HepG2 (cell line): ENCODE data around the gene FNBP1L. TPM values are rescaled to one million over a fixed set of nuclear protein-coding genes. Genes with fewer than 3 reads are reported as not detected.

ENCODE experiments used
- AFF4 ChIP-seq: sonication (generic); formaldehyde crosslinking; IDR thresholded peaks from 2 replicates; pipeline ENCODE4 v1.4.0; 2020; ENCODE audit warnings: missing genetic modification reagents
- ATF5 ChIP-seq: sonication (generic); formaldehyde crosslinking; IDR thresholded peaks from 2 replicates; pipeline ENCODE4 v1.4.0; 2020; ENCODE audit warnings: mild to moderate bottlenecking, low read depth, missing genetic modification reagents
- CREB1 ChIP-seq, 2 experiments: fragments of 450-650 bp in 1 of 2; IDR thresholded peaks; 2 replicates each; pipeline ENCODE4 v1.6.1; 2016 to 2017; ENCODE audit warnings: control low read depth in 1 of 2, mild to moderate bottlenecking in 1 of 2, missing compliant biosample characterization in 1 of 2, missing genetic modification characterization in 1 of 2
- EHMT2 ChIP-seq: fragments of 200-600 bp; sonication (generic); IDR thresholded peaks from 2 replicates; pipeline ENCODE4 v1.7.0; 2017; ENCODE audit warnings: antibody characterized with exemption, low read depth, low read length, borderline replicate concordance
- GLI4 ChIP-seq: sonication (generic); formaldehyde crosslinking; IDR thresholded peaks from 2 replicates; pipeline ENCODE4 v1.5.1; 2020; ENCODE audit warnings: missing genetic modification reagents, mild to moderate bottlenecking, moderate library complexity, borderline replicate concordance
- HIC2 ChIP-seq: sonication (generic); formaldehyde crosslinking; IDR thresholded peaks from 2 replicates; pipeline ENCODE4 v1.9.0; 2022; ENCODE audit warnings: low read depth, missing genetic modification reagents
- NFIC ChIP-seq: IDR thresholded peaks from 2 replicates; pipeline ENCODE4 v1.6.1; 2012; ENCODE audit warnings: mild to moderate bottlenecking, low read length, inconsistent platforms
- NKX3-1 ChIP-seq: sonication (generic); formaldehyde crosslinking; IDR thresholded peaks from 2 replicates; pipeline ENCODE4 v1.5.0; 2020; ENCODE audit warnings: missing genetic modification reagents
- PLRG1 ChIP-seq: fragments of 450-650 bp; conservative IDR thresholded peaks from 2 replicates; pipeline ENCODE4 v1.6.1; 2016
- TFDP1 ChIP-seq: IDR thresholded peaks from 2 replicates; pipeline ENCODE4 v1.6.1; 2016; ENCODE audit warnings: missing compliant biosample characterization, missing genetic modification reagents, borderline replicate concordance
- YEATS2 ChIP-seq: sonication (generic); formaldehyde crosslinking; IDR thresholded peaks from 2 replicates; pipeline ENCODE4 v1.4.0; 2020; ENCODE audit warnings: missing genetic modification reagents, borderline replicate concordance
- ZBTB39 ChIP-seq: sonication (generic); formaldehyde crosslinking; IDR thresholded peaks from 2 replicates; pipeline ENCODE4 v1.5.0; 2020; ENCODE audit warnings: missing genetic modification reagents
- ZNF280D ChIP-seq: sonication (generic); formaldehyde crosslinking; IDR thresholded peaks from 2 replicates; pipeline ENCODE4 v1.5.1; 2020; ENCODE audit warnings: mild to moderate bottlenecking, missing genetic modification reagents
- ZNF430 ChIP-seq: sonication (generic); formaldehyde crosslinking; IDR thresholded peaks from 2 replicates; pipeline ENCODE4 v1.9.0; 2021; ENCODE audit warnings: mild to moderate bottlenecking, missing genetic modification reagents
- polyA plus RNA-seq, 8 experiments: library from polyadenylated mRNA; depleted of rRNA in 3 of 8; stranded (reverse) in 7 of 8; unstranded in 1 of 8; fragments of >200 nt; fragmentation: Illumina TruSeq in 4 of 8; extraction: Trizol in 4 of 8; gene quantifications; 2 replicates each; pipeline versions ENCODE4 v1.2.1 to v1.2.3, GENCODE V29; 2011 to 2016; ENCODE audit warnings: low read depth in 4 of 8, missing spikeins in 1 of 8, mixed read lengths in 1 of 8; ENCODE audit not compliant: insufficient read depth in 1 of 8
- total RNA-seq, 5 experiments: library from RNA; depleted of rRNA; stranded (reverse); fragments of >200 nt; fragmentation: Illumina TruSeq; extraction: Trizol; gene quantifications; 2 replicates each; pipeline ENCODE4 v1.2.3, GENCODE V29; 2016; ENCODE audit warnings: low read depth in 1 of 5

FNBP1L gene
- total and polyA plus RNA-seq, 2 of the 13 experiments (the other 11 are each of a cell fraction or from before 2014, with no cell fraction given) = 24.1 to 27.1 TPM

GRCh38 chr1:93591676-93592550, 144.0 kb downstream of the FNBP1L start (continued):
- TF ChIP-seq ZBTB39 (CRISPR knock-in tag) (peak; percentile 97), TFDP1 (CRISPR knock-in tag) (peak; percentile 58; the same call in 1 of the 2 replicates), AFF4 (peak; percentile 93; the same call in 1 of the 2 replicates), ATF5 (CRISPR knock-in tag) (0 out of 2 replicates have a peak, but pooled peaks have one; percentile 73), NKX3-1 (CRISPR knock-in tag) (no peak; the same call in 1 of the 2 replicates), PLRG1 (no peak), ZNF280D (peak; percentile 91), GLI4 (CRISPR knock-in tag) (no peak), HIC2 (CRISPR knock-in tag) (peak; percentile 66; the same call in 1 of the 2 replicates), EHMT2 (no peak), NFIC (peak; percentile 86), YEATS2 (CRISPR knock-in tag) (peak; percentile 43; the same call in 1 of the 2 replicates), ZNF430 (CRISPR knock-in tag) (peak; percentile 74; the same call in 1 of the 2 replicates), CREB1 (IDR thresholded peaks at IDR 0.05) (no peak), CREB1 (CRISPR knock-in tag; IDR thresholded peaks at IDR 0.05) (peak; percentile 45; the same call in 1 of the 2 replicates)
